K562 (cell line): ENCODE measurements around the gene FMNL2.

Experiments
- CBFB ChIP-seq: sonication (generic); formaldehyde crosslinking; IDR thresholded peaks from 2 replicates; pipeline ENCODE4 v1.4.0; 2020; ENCODE audit warnings: mild to moderate bottlenecking, missing genetic modification reagents
- CEBPG ChIP-seq, 3 experiments: fragments of 200-800 bp in 1 of 3; sonication (Bioruptor generic) in 1 of 3; sonication (generic) in 1 of 3; formaldehyde crosslinking in 1 of 3; IDR thresholded peaks in 2 of 3; conservative IDR thresholded peaks in 1 of 3; 2 replicates each; pipeline versions ENCODE4 v1.6.1 to v1.8.0; 2016 to 2022; ENCODE audit warnings: missing compliant biosample characterization in 2 of 3, missing genetic modification characterization in 2 of 3, mild to moderate bottlenecking in 1 of 3, missing genetic modification reagents in 1 of 3
- POLR2A ChIP-seq: fragments of 450-650 bp; conservative IDR thresholded peaks from 2 replicates; pipeline ENCODE4 v1.6.1; 2016
- REST ChIP-seq, 2 experiments: fragments of 450-650 bp; formaldehyde crosslinking in 1 of 2; IDR thresholded peaks; 2 replicates each; pipeline versions ENCODE4 v1.4.0 to v1.6.1; 2014 to 2020; ENCODE audit warnings: mild to moderate bottlenecking in 2 of 2, borderline replicate concordance in 1 of 2, low read depth in 1 of 2
- ZNF175 ChIP-seq: fragments of 200-800 bp; sonication (Bioruptor generic); IDR thresholded peaks from 2 replicates; pipeline ENCODE4 v1.6.1; 2016; ENCODE audit warnings: low read depth, mild to moderate bottlenecking, missing genetic modification characterization, missing compliant biosample characterization
- TF ChIP-seq, protein P1 (sequence below), 3 experiments: IDR thresholded peaks in 2 of 3; conservative IDR thresholded peaks in 1 of 3; 2 replicates each; pipeline ENCODE4 v1.5.1; 2011 to 2012; ENCODE audit warnings: low read length in 3 of 3, mild to moderate bottlenecking in 3 of 3, control low read depth in 2 of 3, improper control_type of control experiment in 1 of 3, inconsistent platforms in 1 of 3, low read depth in 1 of 3, mixed read lengths in 1 of 3, moderate library complexity in 1 of 3; ENCODE audit not compliant: insufficient read depth in 2 of 3

- TF ChIP-seq REST (IDR thresholded peaks at IDR 0.05; ENCODE audit: borderline replicate concordance), result no peak
- no peak for TF ChIP-seq REST (CRISPR knock-in tag; IDR thresholded peaks at IDR 0.05; ENCODE audit: low read depth)
- TF ChIP-seq POLR2A, result no peak
- TF ChIP-seq ZNF175 (CRISPR knock-in tag), result no peak
- TF ChIP-seq, protein P1, sequence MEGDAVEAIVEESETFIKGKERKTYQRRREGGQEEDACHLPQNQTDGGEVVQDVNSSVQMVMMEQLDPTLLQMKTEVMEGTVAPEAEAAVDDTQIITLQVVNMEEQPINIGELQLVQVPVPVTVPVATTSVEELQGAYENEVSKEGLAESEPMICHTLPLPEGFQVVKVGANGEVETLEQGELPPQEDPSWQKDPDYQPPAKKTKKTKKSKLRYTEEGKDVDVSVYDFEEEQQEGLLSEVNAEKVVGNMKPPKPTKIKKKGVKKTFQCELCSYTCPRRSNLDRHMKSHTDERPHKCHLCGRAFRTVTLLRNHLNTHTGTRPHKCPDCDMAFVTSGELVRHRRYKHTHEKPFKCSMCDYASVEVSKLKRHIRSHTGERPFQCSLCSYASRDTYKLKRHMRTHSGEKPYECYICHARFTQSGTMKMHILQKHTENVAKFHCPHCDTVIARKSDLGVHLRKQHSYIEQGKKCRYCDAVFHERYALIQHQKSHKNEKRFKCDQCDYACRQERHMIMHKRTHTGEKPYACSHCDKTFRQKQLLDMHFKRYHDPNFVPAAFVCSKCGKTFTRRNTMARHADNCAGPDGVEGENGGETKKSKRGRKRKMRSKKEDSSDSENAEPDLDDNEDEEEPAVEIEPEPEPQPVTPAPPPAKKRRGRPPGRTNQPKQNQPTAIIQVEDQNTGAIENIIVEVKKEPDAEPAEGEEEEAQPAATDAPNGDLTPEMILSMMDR (IDR thresholded peaks at IDR 0.05 in 2 of 3, conservative IDR thresholded peaks at IDR 0.05 in 1 of 3; ENCODE audit: insufficient read depth in 2 of 3, low read depth in 1 of 3, low read length in 3 of 3), result no peak
- TF ChIP-seq CEBPG (CRISPR knock-in tag; IDR thresholded peaks at IDR 0.05), result no peak
- TF ChIP-seq CEBPG (tag; conservative IDR thresholded peaks at IDR 0.05 in 1 of 2, IDR thresholded peaks at IDR 0.05 in 1 of 2), result no peak
- TF ChIP-seq CBFB (CRISPR knock-in tag), result no peak
Measured at GRCh38 chr2:152393377-152393776, 58.4 kb downstream of the FMNL2 start.
